Naive thymus-derived CD8-positive, alpha-beta T cell (primary cell): ENCODE measurements around the gene KAZALD1. TPM values are rescaled to one million over a fixed set of nuclear protein-coding genes. Genes with fewer than 3 reads are reported as not detected.

Experiments
- ATAC-seq, 2 donors: fragments of 150-1000 bp; cut with Tn5 transposase in 1 of 2; sonication (Bioruptor Pico), chemical (Tn5 transposase) in 1 of 2; 1 replicate in 1 of 2; 2 replicates in 1 of 2; pipeline ENCODE4 v1.10.0; 2021; ENCODE audit warnings: mild to moderate bottlenecking in 2 of 2, moderate library complexity in 2 of 2
- POLR2A ChIA-PET: fragments of 350-600 bp; sonication (Branson Sonifier 250); formaldehyde crosslinking; loops from one replicate; lab custom pipeline; 2021; ENCODE audit warnings: antibody characterized with exemption; lab: Charles Lee
- DNase-seq, 10 donors: peaks; one replicate each; pipeline versions ENCODE4 v3.0.0 to v3.0.0-alpha.2; 2020 to 2022
- H3K27ac Mint-ChIP-seq, 10 donors: one replicate each; pipeline ENCODE4 v1.8.0; 2020 to 2022; ENCODE audit warnings: mild to moderate bottlenecking in 10 of 10, mixed read lengths in 10 of 10, moderate library complexity in 4 of 10, inconsistent platforms in 1 of 10
- H3K27me3 Mint-ChIP-seq, 5 donors: one replicate each; pipeline ENCODE4 v1.8.0; 2021 to 2022; ENCODE audit warnings: mixed read lengths in 5 of 5
- H3K36me3 Mint-ChIP-seq, 3 donors: one replicate each; pipeline ENCODE4 v1.8.0; 2020 to 2022; ENCODE audit warnings: mixed read lengths in 3 of 3, mild to moderate bottlenecking in 2 of 3, inconsistent platforms in 1 of 3
- H3K4me1 Mint-ChIP-seq, 4 donors: one replicate each; pipeline ENCODE4 v1.8.0; 2021 to 2022; ENCODE audit warnings: mixed read lengths in 4 of 4
- H3K4me3 Mint-ChIP-seq, 10 donors: one replicate each; pipeline ENCODE4 v1.8.0; 2020 to 2022; ENCODE audit warnings: mild to moderate bottlenecking in 10 of 10, mixed read lengths in 10 of 10, moderate library complexity in 6 of 10, inconsistent platforms in 1 of 10
- H3K9me3 Mint-ChIP-seq, 9 donors: one replicate each; pipeline ENCODE4 v1.8.0; 2020 to 2022; ENCODE audit warnings: mixed read lengths in 9 of 9, mild to moderate bottlenecking in 3 of 9, inconsistent platforms in 1 of 9, moderate library complexity in 1 of 9
- polyA plus RNA-seq, 3 donors: library from polyadenylated mRNA; unstranded; fragments of 300-500 nt; fragmentation: Illumina TruSeq; gene quantifications; one replicate each; pipeline ENCODE4 v1.2.3, GENCODE V29; 2021
- total RNA-seq, 8 experiments: library from RNA in 2 of 8; stranded (reverse) in 2 of 8; gene quantifications; one replicate each; pipeline ENCODE4 v1.2.3 and lab custom pipeline; 2021 to 2026

KAZALD1 gene
- total and polyA plus RNA-seq, 5 experiments from 2014 or later, result not detected

GRCh38 chr10:101113890-101114403, 52.2 kb downstream of the KAZALD1 start:
- DNase-seq (peak in 1 of 10 donors; percentile 15), ATAC-seq (no peak)
- Mint-ChIP-seq H3K9me3 (no peaks in the 10 kb centered on the region), H3K36me3 (no peaks in the 10 kb centered on the region), H3K27ac (no peak overlapping the region), H3K4me1 (no peaks in the 10 kb centered on the region), H3K27me3 (peaks cover 14 to 70% (median 39%) of the 10 kb centered on the region in 5 donors), H3K4me3 (no peak overlapping the region)
- POLR2A ChIA-PET, result interaction anchor here (0.6 kb wide), 1 partner anchor 71 kb away, joined by 3 read pairs; no protein-coding TSS in a partner anchor

DNA sequence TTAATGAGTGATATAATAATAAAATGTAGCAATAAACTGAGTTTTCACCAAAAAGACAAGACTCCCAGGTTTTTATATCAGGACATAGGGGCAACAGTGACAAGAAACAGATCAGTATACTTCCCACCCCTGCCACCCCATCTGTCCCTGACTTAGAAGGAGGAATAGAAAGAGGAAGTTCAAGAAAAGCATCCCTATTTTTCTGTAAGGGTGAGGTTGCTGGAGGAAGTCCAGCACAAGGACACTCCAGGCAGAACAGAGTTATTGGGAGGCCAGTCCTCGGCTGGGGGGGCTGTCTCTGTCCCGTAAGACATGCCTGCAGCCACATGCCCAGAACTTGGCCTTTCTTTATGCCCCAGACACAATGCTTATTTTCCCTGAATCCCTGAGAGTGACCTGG, 52.9 kb downstream of the KAZALD1 start:
- Mint-ChIP-seq H3K27me3 (peaks cover 16 to 65% (median 41%) of the 10 kb centered on the region in 5 donors), H3K9me3 (no peaks in the 10 kb centered on the region), H3K4me3 (no peak overlapping the region), H3K36me3 (no peaks in the 10 kb centered on the region), H3K27ac (no peak overlapping the region), H3K4me1 (no peaks in the 10 kb centered on the region)
- DNase-seq (no peak), ATAC-seq (no peak)
- POLR2A ChIA-PET, result no interaction called here

Other genes starting within 250 kb of the KAZALD1 start
- 10 to 100 TPM; 45.8 to 46.1 TPM for gene SLF2, start 149.0 kb upstream of the KAZALD1 start, total RNA-seq
- gene SLF2, start 149.0 kb upstream of the KAZALD1 start, polyA plus RNA-seq, result 10 to 100 TPM in 2 of 3 donors, 1 to 10 TPM in 1; 9.7 to 11.2 (median 11.0) TPM
- gene SEMA4G, start 92.5 kb upstream of the KAZALD1 start, total RNA-seq, result 1 to 10 TPM; 1.6 to 2.0 TPM
- gene SEMA4G, start 92.5 kb upstream of the KAZALD1 start, polyA plus RNA-seq, result under 1 TPM in 1 of 3 donors, not detected in 2; 0.14 TPM
- gene MRPL43, start 74.5 kb upstream of the KAZALD1 start, total RNA-seq, result 10 to 100 TPM; 64.9 to 66.6 TPM
- gene MRPL43, start 74.5 kb upstream of the KAZALD1 start, polyA plus RNA-seq, result 100 to 1,000 TPM; 117 to 136 (median 123) TPM
- 10 to 100 TPM; 17.0 to 18.2 TPM for gene TWNK, start 74.4 kb upstream of the KAZALD1 start, total RNA-seq
- gene TWNK, start 74.4 kb upstream of the KAZALD1 start, polyA plus RNA-seq, result 10 to 100 TPM in 1 of 3 donors, 1 to 10 TPM in 2; 5.3 to 18.2 (median 9.7) TPM
- 10 to 100 TPM; 33.5 to 34.3 TPM for gene LZTS2, start 62.2 kb upstream of the KAZALD1 start, total RNA-seq
- gene LZTS2, start 62.2 kb upstream of the KAZALD1 start, polyA plus RNA-seq, result 10 to 100 TPM; 10.8 to 19.5 (median 13.1) TPM
- gene PDZD7, start 30.9 kb upstream of the KAZALD1 start, total RNA-seq, result 1 to 10 TPM; 1.3 to 1.4 TPM
- gene PDZD7, start 30.9 kb upstream of the KAZALD1 start, polyA plus RNA-seq, result 1 to 10 TPM in 1 of 3 donors, under 1 TPM in 2; 0.39 to 1.1 (median 0.89) TPM
- 10 to 100 TPM; 63.1 to 66.9 TPM for gene SFXN3, start 30.8 kb upstream of the KAZALD1 start, total RNA-seq
- gene SFXN3, start 30.8 kb upstream of the KAZALD1 start, polyA plus RNA-seq, result 10 to 100 TPM in 2 of 3 donors, 1 to 10 TPM in 1; 9.9 to 11.5 (median 11.2) TPM
- not detected for gene TLX1, start 69.3 kb downstream of the KAZALD1 start, total RNA-seq
- not detected for gene TLX1, start 69.3 kb downstream of the KAZALD1 start, polyA plus RNA-seq
- not detected for gene LBX1, start 167.5 kb downstream of the KAZALD1 start, total RNA-seq
- gene LBX1, start 167.5 kb downstream of the KAZALD1 start, polyA plus RNA-seq, result not detected